Measurements from ENCODE around the gene NSMCE1. TPM values are rescaled to one million over a fixed set of nuclear protein-coding genes. Genes with fewer than 3 reads are reported as not detected.

The NSMCE1 gene
- total RNA-seq, 1 experiment from 2014 or later = 37.0 TPM

DNA sequence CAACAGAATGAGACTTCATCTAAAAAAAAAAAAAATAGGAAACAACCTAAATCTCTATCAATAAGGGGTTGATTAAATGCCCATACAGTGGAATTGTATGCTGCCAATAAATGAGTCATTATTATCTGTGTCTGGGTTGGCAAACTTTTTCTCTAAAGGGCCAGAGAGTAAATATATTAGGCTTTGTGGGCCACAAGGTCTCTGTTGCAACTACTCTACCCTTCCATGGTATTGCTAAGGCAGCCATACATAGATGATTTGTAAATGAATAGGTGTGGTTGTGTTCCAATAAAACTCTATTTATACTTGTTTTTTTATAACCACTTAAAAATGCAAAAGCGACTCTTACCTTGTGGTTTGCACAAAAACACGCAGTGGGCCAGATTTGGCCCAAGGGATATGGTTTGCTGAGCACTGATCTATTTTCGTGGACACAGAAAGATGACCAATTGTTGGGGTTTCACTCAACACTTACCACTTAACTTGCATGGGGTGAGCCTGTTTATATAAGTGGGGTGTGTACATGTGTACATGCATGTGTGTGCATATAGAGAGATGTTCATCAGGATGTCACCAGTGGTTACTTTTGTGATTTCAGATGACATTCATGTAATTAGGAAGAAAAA, 32.8 kb upstream of the NSMCE1 start:
- no peaks in the 10 kb centered on the region for H3K9me3 ChIP-seq
- H3K27me3 Mint-ChIP-seq (ENCODE audit: insufficient read depth, unreplicated experiment) = no peaks in the 10 kb centered on the region
- intact Hi-C loops (cut with micrococcal nuclease; ENCODE audit: unreplicated experiment) = no loop called here
- no peaks in the 10 kb centered on the region for H3K4me1 ChIP-seq
- BruUV-seq (replicated peaks) = no TSS peak
- H3K27ac Mint-ChIP-seq (ENCODE audit: unreplicated experiment) = no peak overlapping the region
- H3K27me3 ChIP-seq (replicated peaks; ENCODE audit: control insufficient read depth, insufficient read depth, low read length) = no peaks in the 10 kb centered on the region
- peaks cover 4% of the 10 kb centered on the region for H3K9me3 Mint-ChIP-seq (ENCODE audit: unreplicated experiment)
- no peak overlapping the region for H3K4me3 ChIP-seq (ENCODE audit: low read depth, low read length)
- no peak for DNase-seq
- H3K36me3 Mint-ChIP-seq (ENCODE audit: insufficient read depth, unreplicated experiment) = no peaks in the 10 kb centered on the region
- POLR2A ChIA-PET = no interaction called here
- TF ChIP-seq, protein P1, sequence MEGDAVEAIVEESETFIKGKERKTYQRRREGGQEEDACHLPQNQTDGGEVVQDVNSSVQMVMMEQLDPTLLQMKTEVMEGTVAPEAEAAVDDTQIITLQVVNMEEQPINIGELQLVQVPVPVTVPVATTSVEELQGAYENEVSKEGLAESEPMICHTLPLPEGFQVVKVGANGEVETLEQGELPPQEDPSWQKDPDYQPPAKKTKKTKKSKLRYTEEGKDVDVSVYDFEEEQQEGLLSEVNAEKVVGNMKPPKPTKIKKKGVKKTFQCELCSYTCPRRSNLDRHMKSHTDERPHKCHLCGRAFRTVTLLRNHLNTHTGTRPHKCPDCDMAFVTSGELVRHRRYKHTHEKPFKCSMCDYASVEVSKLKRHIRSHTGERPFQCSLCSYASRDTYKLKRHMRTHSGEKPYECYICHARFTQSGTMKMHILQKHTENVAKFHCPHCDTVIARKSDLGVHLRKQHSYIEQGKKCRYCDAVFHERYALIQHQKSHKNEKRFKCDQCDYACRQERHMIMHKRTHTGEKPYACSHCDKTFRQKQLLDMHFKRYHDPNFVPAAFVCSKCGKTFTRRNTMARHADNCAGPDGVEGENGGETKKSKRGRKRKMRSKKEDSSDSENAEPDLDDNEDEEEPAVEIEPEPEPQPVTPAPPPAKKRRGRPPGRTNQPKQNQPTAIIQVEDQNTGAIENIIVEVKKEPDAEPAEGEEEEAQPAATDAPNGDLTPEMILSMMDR (IDR thresholded peaks at IDR 0.05; ENCODE audit: insufficient read depth in 1 of 2, low read depth in 1 of 2, low read length in 1 of 2, severe bottlenecking in 1 of 2, unreplicated experiment in 1 of 2) = no peak
- CTCF ChIA-PET = no interaction called here
- H3K4me1 Mint-ChIP-seq (ENCODE audit: low read depth, unreplicated experiment) = no peaks in the 10 kb centered on the region
- no peak overlapping the region for H3K4me3 Mint-ChIP-seq (ENCODE audit: unreplicated experiment)
- no peaks in the 10 kb centered on the region for H3K36me3 ChIP-seq (ENCODE audit: control insufficient read depth, insufficient read depth, low read length)

GRCh38 chr16:27298132-27298531, 29.6 kb upstream of the NSMCE1 start:
- TF ChIP-seq, protein P1 (IDR thresholded peaks at IDR 0.05; ENCODE audit: insufficient read depth in 1 of 2, low read depth in 1 of 2, low read length in 1 of 2, severe bottlenecking in 1 of 2, unreplicated experiment in 1 of 2) = no peak
- ChIA-PET CTCF (no interaction called here), POLR2A (no interaction called here)
- Histone ChIP-seq H3K36me3 (ENCODE audit: control insufficient read depth, insufficient read depth, low read length) (no peaks in the 10 kb centered on the region), H3K9me3 (no peaks in the 10 kb centered on the region), H3K27me3 (replicated peaks; ENCODE audit: control insufficient read depth, insufficient read depth, low read length) (no peaks in the 10 kb centered on the region), H3K4me3 (ENCODE audit: low read depth, low read length) (no peak overlapping the region), H3K4me1 (no peaks in the 10 kb centered on the region)
- no TSS peak for BruUV-seq (replicated peaks)
- Mint-ChIP-seq H3K4me1 (ENCODE audit: low read depth, unreplicated experiment) (no peaks in the 10 kb centered on the region), H3K27ac (ENCODE audit: unreplicated experiment) (no peak overlapping the region), H3K27me3 (ENCODE audit: insufficient read depth, unreplicated experiment) (no peaks in the 10 kb centered on the region), H3K4me3 (ENCODE audit: unreplicated experiment) (no peak overlapping the region), H3K9me3 (ENCODE audit: unreplicated experiment) (no peaks in the 10 kb centered on the region), H3K36me3 (ENCODE audit: insufficient read depth, unreplicated experiment) (no peaks in the 10 kb centered on the region)
- DNase-seq = no peak
- intact Hi-C loops (cut with micrococcal nuclease; ENCODE audit: unreplicated experiment) = no loop called here

GRCh38 chr16:27293343-27293742, 24.8 kb upstream of the NSMCE1 start:
- ChIA-PET CTCF (no interaction called here), POLR2A (no interaction called here)
- Histone ChIP-seq H3K27me3 (replicated peaks; ENCODE audit: control insufficient read depth, insufficient read depth, low read length) (no peaks in the 10 kb centered on the region), H3K4me1 (no peaks in the 10 kb centered on the region), H3K4me3 (ENCODE audit: low read depth, low read length) (no peak overlapping the region), H3K9me3 (no peaks in the 10 kb centered on the region), H3K36me3 (ENCODE audit: control insufficient read depth, insufficient read depth, low read length) (no peaks in the 10 kb centered on the region)
- TF ChIP-seq, protein P1 (IDR thresholded peaks at IDR 0.05; ENCODE audit: insufficient read depth in 1 of 2, low read depth in 1 of 2, low read length in 1 of 2, severe bottlenecking in 1 of 2, unreplicated experiment in 1 of 2) = no peak
- no TSS peak for BruUV-seq (replicated peaks)
- no peak overlapping the region for H3K27ac Mint-ChIP-seq (ENCODE audit: unreplicated experiment)
- no peaks in the 10 kb centered on the region for H3K27me3 Mint-ChIP-seq (ENCODE audit: insufficient read depth, unreplicated experiment)
- H3K36me3 Mint-ChIP-seq (ENCODE audit: insufficient read depth, unreplicated experiment) = no peaks in the 10 kb centered on the region
- DNase-seq = no peak
- no peaks in the 10 kb centered on the region for H3K9me3 Mint-ChIP-seq (ENCODE audit: unreplicated experiment)
- intact Hi-C loops (cut with micrococcal nuclease; ENCODE audit: unreplicated experiment) = no loop called here
- no peak overlapping the region for H3K4me3 Mint-ChIP-seq (ENCODE audit: unreplicated experiment)
- no peaks in the 10 kb centered on the region for H3K4me1 Mint-ChIP-seq (ENCODE audit: low read depth, unreplicated experiment)

All from Caco-2 (cell line).